ENCODE measurements around the gene GLDC.

Gene GLDC

GRCh38 chr9:6562201-6562600, 83.3 kb downstream of the GLDC start:
- TF ChIP-seq FOXP2 (optimal IDR thresholded peaks at IDR 0.05; ENCODE audit: borderline replicate concordance, extremely low read depth, extremely low read length, insufficient read depth), result no peak
- no peak for TF ChIP-seq TAF1 (IDR thresholded peaks at IDR 0.05; ENCODE audit: borderline replicate concordance, insufficient read depth, low read length)
- TF ChIP-seq POLR2AphosphoS5 (IDR thresholded peaks at IDR 0.05; ENCODE audit: low read depth, low read length), result no peak
- no peak for TF ChIP-seq SIN3A (IDR thresholded peaks at IDR 0.05; ENCODE audit: borderline replicate concordance, insufficient read depth, low read length)

GRCh38 chr9:6557883-6558616, 87.5 kb downstream of the GLDC start:
- TF ChIP-seq SIN3A (IDR thresholded peaks at IDR 0.05; ENCODE audit: borderline replicate concordance, insufficient read depth, low read length), result no peak
- TF ChIP-seq FOXP2 (optimal IDR thresholded peaks at IDR 0.05; ENCODE audit: borderline replicate concordance, extremely low read depth, extremely low read length, insufficient read depth), result no peak
- no peak for TF ChIP-seq TAF1 (IDR thresholded peaks at IDR 0.05; ENCODE audit: borderline replicate concordance, insufficient read depth, low read length)
- no peak for TF ChIP-seq POLR2AphosphoS5 (IDR thresholded peaks at IDR 0.05; ENCODE audit: low read depth, low read length)
- no peak for TF ChIP-seq REST (IDR thresholded peaks at IDR 0.05; ENCODE audit: insufficient read depth in 1 of 2, low read depth in 2 of 2, low read length in 2 of 2)

GRCh38 chr9:6553866-6554265, 91.7 kb downstream of the GLDC start:
- TF ChIP-seq FOXP2 (optimal IDR thresholded peaks at IDR 0.05; ENCODE audit: borderline replicate concordance, extremely low read depth, extremely low read length, insufficient read depth), result no peak
- no peak for TF ChIP-seq SIN3A (IDR thresholded peaks at IDR 0.05; ENCODE audit: borderline replicate concordance, insufficient read depth, low read length)
- TF ChIP-seq REST (IDR thresholded peaks at IDR 0.05; ENCODE audit: insufficient read depth in 1 of 2, low read depth in 2 of 2, low read length in 2 of 2), result no peak
- TF ChIP-seq POLR2AphosphoS5 (IDR thresholded peaks at IDR 0.05; ENCODE audit: low read depth, low read length), result no peak
- TF ChIP-seq TAF1 (IDR thresholded peaks at IDR 0.05; ENCODE audit: borderline replicate concordance, insufficient read depth, low read length), result no peak

- TF ChIP-seq SIN3A (IDR thresholded peaks at IDR 0.05; ENCODE audit: borderline replicate concordance, insufficient read depth, low read length), result no peak
- no peak for TF ChIP-seq FOXP2 (optimal IDR thresholded peaks at IDR 0.05; ENCODE audit: borderline replicate concordance, extremely low read depth, extremely low read length, insufficient read depth)
- no peak for TF ChIP-seq REST (IDR thresholded peaks at IDR 0.05; ENCODE audit: insufficient read depth in 1 of 2, low read depth in 2 of 2, low read length in 2 of 2)
- TF ChIP-seq TAF1 (IDR thresholded peaks at IDR 0.05; ENCODE audit: borderline replicate concordance, insufficient read depth, low read length), result no peak
- TF ChIP-seq POLR2AphosphoS5 (IDR thresholded peaks at IDR 0.05; ENCODE audit: low read depth, low read length), result no peak
Observed at GRCh38 chr9:6552498-6553121, 92.9 kb downstream of the GLDC start.

GRCh38 chr9:6552033-6552432, 93.5 kb downstream of the GLDC start:
- TF ChIP-seq FOXP2 (optimal IDR thresholded peaks at IDR 0.05; ENCODE audit: borderline replicate concordance, extremely low read depth, extremely low read length, insufficient read depth) (no peak), REST (IDR thresholded peaks at IDR 0.05; ENCODE audit: insufficient read depth in 1 of 2, low read depth in 2 of 2, low read length in 2 of 2) (no peak), TAF1 (IDR thresholded peaks at IDR 0.05; ENCODE audit: borderline replicate concordance, insufficient read depth, low read length) (no peak)
